ENCODE measurements around the gene SUMF2.
A peak's percentile ranks its signal among the peaks of the same experiment; 100 is the strongest.
"Not testable (repeated sequence)": the region's sequence is repeated elsewhere in the genome, so short reads cannot be mapped to it uniquely, and the experiment has no call there.

Gene SUMF2

DNA sequence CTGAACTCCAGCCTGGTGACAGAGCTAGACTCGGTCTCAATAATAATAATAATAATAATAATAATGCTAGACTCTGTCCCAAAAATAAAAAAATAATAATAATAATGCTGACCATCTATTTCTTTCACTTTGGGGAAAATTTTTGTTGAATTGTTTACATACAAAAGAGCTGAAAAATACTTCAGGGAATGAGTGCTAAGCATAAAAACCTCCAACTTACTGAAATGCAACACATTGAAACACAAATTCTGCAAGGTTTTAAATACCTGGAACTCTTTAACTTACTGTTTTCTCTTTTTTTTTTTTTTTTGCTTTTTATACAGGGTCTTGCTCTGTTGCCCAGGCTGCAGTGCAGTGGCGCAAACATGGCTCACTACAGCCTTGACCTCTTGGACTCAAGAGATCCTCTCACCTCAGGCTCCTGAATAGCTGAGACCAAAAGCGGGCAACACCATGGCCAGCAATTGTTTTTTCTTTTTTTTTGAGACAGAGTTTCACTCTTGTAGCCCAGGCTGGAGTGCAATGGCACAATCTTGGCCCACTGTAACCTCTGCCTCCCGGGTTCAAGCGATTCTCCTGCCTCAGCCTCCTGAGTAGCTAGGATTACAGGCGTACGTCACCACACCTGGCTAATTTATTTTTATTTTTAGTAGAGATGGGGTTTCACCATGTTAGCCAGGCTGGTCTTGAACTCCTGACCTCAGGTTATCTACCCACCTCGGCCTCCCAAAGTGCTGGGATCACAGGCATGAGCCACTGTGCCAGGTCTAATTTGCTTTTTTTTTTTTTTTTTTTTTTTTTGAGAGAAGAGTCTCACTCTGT, 34.3 kb downstream of the SUMF2 start:
- not testable (repeated sequence) for H3K79me1 ChIP-seq (ENCODE audit: low read length); H3K18ac ChIP-seq (ENCODE audit: low read length); H3K27ac ChIP-seq (ENCODE audit: low read depth, low read length); H3K9ac ChIP-seq (ENCODE audit: low read length); H2BK5ac ChIP-seq (ENCODE audit: low read length); H2BK15ac ChIP-seq (replicated peaks; ENCODE audit: low read depth); H3K36me3 ChIP-seq (ENCODE audit: control insufficient read depth, insufficient read depth, low read length); H3K79me2 ChIP-seq (ENCODE audit: control insufficient read depth, insufficient read depth, low read length); H3K4ac ChIP-seq (ENCODE audit: low read depth, low read length); H3K4me1 ChIP-seq (ENCODE audit: control insufficient read depth, low read depth, low read length); H3K27me3 ChIP-seq (ENCODE audit: insufficient read depth, low read length, poor library complexity); H3K56ac ChIP-seq (ENCODE audit: low read length); H4K8ac ChIP-seq (ENCODE audit: low read depth, low read length); H3K23ac ChIP-seq (ENCODE audit: low read length); H3K4me2 ChIP-seq (ENCODE audit: low read length); H4K5ac ChIP-seq (ENCODE audit: low read length); H2BK120ac ChIP-seq (ENCODE audit: low read depth, low read length); H3K4me3 ChIP-seq (ENCODE audit: low read length); DNase-seq; H2AK5ac ChIP-seq (ENCODE audit: low read length)
- WGBS (ENCODE audit: extremely low coverage, insufficient coverage, low lambda C conversion rate) = no CpG with 5 or more reads among the region's 8 CpGs

DNA sequence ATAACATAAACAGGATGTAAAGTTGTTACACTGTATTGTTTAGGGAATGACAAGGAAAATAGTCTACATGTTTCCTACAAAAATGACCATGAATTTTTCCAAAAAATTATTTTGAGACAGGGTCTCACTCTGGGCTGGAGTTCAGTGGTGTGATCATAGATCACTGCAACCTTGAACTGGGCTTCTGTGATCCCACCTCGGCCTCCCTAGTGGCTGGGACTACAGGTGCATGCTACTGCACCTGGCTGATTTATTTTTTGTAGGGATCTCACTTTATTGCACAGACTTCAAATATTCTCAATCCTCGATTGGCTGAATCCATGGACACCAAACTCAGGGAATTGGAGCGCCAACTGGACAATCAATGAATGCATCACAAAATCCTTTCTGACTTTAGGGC, 35.6 kb downstream of the SUMF2 start:
- Histone ChIP-seq H3K9ac (ENCODE audit: low read length) (no peak overlapping the region), H3K27me3 (ENCODE audit: insufficient read depth, low read length, poor library complexity) (no peaks in the 10 kb centered on the region), H3K4me1 (ENCODE audit: control insufficient read depth, low read depth, low read length) (no peaks in the 10 kb centered on the region), H2BK5ac (ENCODE audit: low read length) (no peak overlapping the region), H3K79me1 (ENCODE audit: low read length) (peaks cover 3% of the 10 kb centered on the region), H2BK15ac (replicated peaks; ENCODE audit: low read depth) (no peak overlapping the region), H4K8ac (ENCODE audit: low read depth, low read length) (no peak overlapping the region), H3K4me3 (ENCODE audit: low read length) (no peak overlapping the region), H3K18ac (ENCODE audit: low read length) (no peak overlapping the region), H3K79me2 (ENCODE audit: control insufficient read depth, insufficient read depth, low read length) (peaks cover under 1% of the 10 kb centered on the region), H2AK5ac (ENCODE audit: low read length) (no peak overlapping the region), H3K4ac (ENCODE audit: low read depth, low read length) (no peak overlapping the region), H3K36me3 (ENCODE audit: control insufficient read depth, insufficient read depth, low read length) (peaks cover 8% of the 10 kb centered on the region), H3K23ac (ENCODE audit: low read length) (no peak overlapping the region), H3K27ac (ENCODE audit: low read depth, low read length) (no peak overlapping the region), H4K5ac (ENCODE audit: low read length) (no peak overlapping the region), H3K56ac (ENCODE audit: low read length) (no peak overlapping the region), H3K4me2 (ENCODE audit: low read length) (no peak overlapping the region), H2BK120ac (ENCODE audit: low read depth, low read length) (no peak overlapping the region)
- no CpG with 5 or more reads among the region's 3 CpGs for WGBS (ENCODE audit: extremely low coverage, insufficient coverage, low lambda C conversion rate)
- DNase-seq = no peak

DNA sequence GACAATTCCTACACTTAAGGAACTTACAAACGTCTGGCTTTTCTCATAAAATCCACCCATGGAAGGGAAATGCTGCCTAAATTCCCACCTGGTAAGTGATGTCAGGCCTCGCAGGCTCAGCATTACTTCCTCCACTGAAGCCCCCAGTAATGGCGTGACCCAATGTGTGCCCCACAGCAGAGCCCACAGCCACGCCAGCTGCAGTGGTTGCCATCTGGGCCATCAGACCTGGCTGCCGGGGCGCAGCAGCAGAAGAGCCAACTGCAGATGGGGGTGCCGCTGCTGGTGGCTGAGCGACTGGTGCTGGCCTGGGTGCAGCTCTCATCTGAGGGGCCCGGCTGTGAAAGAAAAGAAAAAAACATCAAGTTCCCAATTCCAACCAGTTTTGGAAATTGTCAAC, 40.1 kb downstream of the SUMF2 start:
- not testable (repeated sequence) for H3K23ac ChIP-seq (ENCODE audit: low read length); DNase-seq; H4K8ac ChIP-seq (ENCODE audit: low read depth, low read length); H3K4me3 ChIP-seq (ENCODE audit: low read length); H3K36me3 ChIP-seq (ENCODE audit: control insufficient read depth, insufficient read depth, low read length); H2AK5ac ChIP-seq (ENCODE audit: low read length); H2BK5ac ChIP-seq (ENCODE audit: low read length); H2BK120ac ChIP-seq (ENCODE audit: low read depth, low read length); H3K79me1 ChIP-seq (ENCODE audit: low read length); H4K5ac ChIP-seq (ENCODE audit: low read length); H3K27ac ChIP-seq (ENCODE audit: low read depth, low read length); H3K9ac ChIP-seq (ENCODE audit: low read length); H3K4me2 ChIP-seq (ENCODE audit: low read length); H2BK15ac ChIP-seq (replicated peaks; ENCODE audit: low read depth); H3K4me1 ChIP-seq (ENCODE audit: control insufficient read depth, low read depth, low read length); H3K27me3 ChIP-seq (ENCODE audit: insufficient read depth, low read length, poor library complexity); H3K56ac ChIP-seq (ENCODE audit: low read length); H3K18ac ChIP-seq (ENCODE audit: low read length); H3K4ac ChIP-seq (ENCODE audit: low read depth, low read length)
- WGBS (ENCODE audit: extremely low coverage, insufficient coverage, low lambda C conversion rate) = no CpG with 5 or more reads among the region's 9 CpGs
- H3K79me2 ChIP-seq (ENCODE audit: control insufficient read depth, insufficient read depth, low read length) = peaks cover 14% of the 10 kb centered on the region

DNA sequence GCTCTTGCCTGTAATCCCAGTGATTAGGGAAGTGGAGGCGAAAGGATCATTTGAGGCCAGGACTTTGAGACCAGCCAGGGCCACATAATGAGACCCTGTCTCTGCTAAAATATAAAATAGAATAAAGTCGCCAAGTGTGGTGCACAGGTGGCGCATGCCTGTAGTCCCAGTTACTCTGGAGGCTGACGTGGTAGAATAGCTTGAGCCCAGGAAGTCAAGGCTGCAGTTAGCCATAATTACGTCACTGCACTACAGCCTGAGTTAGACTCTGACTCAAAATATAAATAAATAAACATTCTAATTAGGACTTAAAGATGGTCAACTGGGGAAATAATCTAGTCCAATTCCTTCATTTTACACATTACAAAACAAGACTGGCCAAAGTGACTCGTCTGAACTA, 41.4 kb downstream of the SUMF2 start:
- Histone ChIP-seq H3K36me3 (ENCODE audit: control insufficient read depth, insufficient read depth, low read length) (peaks cover 7% of the 10 kb centered on the region), H3K27me3 (ENCODE audit: insufficient read depth, low read length, poor library complexity) (no peaks in the 10 kb centered on the region), H3K4me2 (ENCODE audit: low read length) (peak overlapping the region; percentile 70), H2BK120ac (ENCODE audit: low read depth, low read length) (no peak overlapping the region), H2BK5ac (ENCODE audit: low read length) (no peak overlapping the region), H3K79me1 (ENCODE audit: low read length) (peaks cover 3% of the 10 kb centered on the region), H3K56ac (ENCODE audit: low read length) (peak overlapping the region; percentile 91), H3K27ac (ENCODE audit: low read depth, low read length) (no peak overlapping the region), H2AK5ac (ENCODE audit: low read length) (no peak overlapping the region), H3K4me3 (ENCODE audit: low read length) (peak overlapping the region; percentile 99), H3K23ac (ENCODE audit: low read length) (no peak overlapping the region), H4K5ac (ENCODE audit: low read length) (no peak overlapping the region), H4K8ac (ENCODE audit: low read depth, low read length) (no peak overlapping the region), H3K9ac (ENCODE audit: low read length) (peak overlapping the region; percentile 96), H3K4ac (ENCODE audit: low read depth, low read length) (no peak overlapping the region), H3K4me1 (ENCODE audit: control insufficient read depth, low read depth, low read length) (peaks cover 1% of the 10 kb centered on the region), H3K79me2 (ENCODE audit: control insufficient read depth, insufficient read depth, low read length) (peaks cover 14% of the 10 kb centered on the region), H2BK15ac (replicated peaks; ENCODE audit: low read depth) (no peak overlapping the region), H3K18ac (ENCODE audit: low read length) (no peak overlapping the region)
- WGBS (ENCODE audit: extremely low coverage, insufficient coverage, low lambda C conversion rate) = no CpG with 5 or more reads among the region's 6 CpGs
- DNase-seq = peak; percentile 31

DNA sequence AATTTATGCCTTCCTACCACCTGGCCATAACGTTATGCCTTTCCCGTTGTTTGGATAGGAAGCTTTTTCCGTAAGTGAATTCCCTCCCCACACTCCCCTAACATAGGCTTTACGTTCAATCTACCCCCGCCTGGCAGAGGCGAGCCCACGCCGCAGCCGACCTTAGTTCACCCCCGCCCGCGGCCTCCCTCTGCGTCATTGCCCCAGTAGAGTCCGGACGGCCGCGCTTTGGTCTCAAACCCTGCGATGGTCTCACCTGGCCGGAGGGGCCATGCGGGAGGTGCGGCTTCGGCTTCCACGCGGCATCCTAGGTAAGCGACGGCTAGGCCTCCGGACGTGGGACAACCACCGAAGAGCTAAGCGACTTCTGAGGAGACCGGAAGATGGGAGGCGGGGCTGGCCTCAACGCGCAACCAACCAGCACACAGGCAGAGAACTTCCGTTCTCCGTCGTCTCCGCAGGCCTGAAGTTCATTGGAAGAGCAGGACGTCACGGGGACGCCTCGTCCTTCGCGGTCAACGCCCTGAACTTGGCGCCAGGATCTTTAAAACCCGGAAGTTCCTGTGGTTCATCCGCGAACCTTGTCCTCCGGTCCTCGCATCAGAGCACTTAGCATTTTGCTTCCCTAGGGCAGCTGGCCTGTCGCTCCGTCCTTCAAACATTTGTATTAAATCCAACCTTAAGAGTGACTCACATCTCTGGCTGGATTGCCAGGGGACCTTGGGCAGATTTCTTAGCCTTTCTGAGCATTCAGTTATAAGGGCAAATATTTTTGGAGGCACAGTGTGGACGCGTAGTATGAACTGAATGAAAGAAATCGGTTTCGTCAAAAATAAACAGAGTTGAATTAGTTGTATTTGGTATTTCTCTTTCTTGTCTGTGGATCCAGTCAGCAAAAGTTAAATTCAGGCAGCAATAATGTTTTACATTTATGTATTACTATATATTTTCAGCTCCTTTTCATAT, 42.3 kb downstream of the SUMF2 start, which contains the start of gene CHCHD2:
TSS of gene CHCHD2 (minus strand) at position 369 of the 966 bp plus-strand sequence. CDS start at position 306, 63 bp downstream.
- H4K5ac ChIP-seq (ENCODE audit: low read length) = no peak within 1 kb of the TSS
- no peak within 1 kb of the TSS for H2BK120ac ChIP-seq (ENCODE audit: low read depth, low read length)
- H2AK5ac ChIP-seq (ENCODE audit: low read length) = no peak within 1 kb of the TSS
- peak within 1 kb of the TSS; percentile 96 for H3K9ac ChIP-seq (ENCODE audit: low read length)
- no CpG with 5 or more reads among the region's 57 CpGs for WGBS (ENCODE audit: extremely low coverage, insufficient coverage, low lambda C conversion rate)
- peak; percentile 99 for DNase-seq
- H3K79me1 ChIP-seq (ENCODE audit: low read length) = peaks cover 3% of the 10 kb centered on the region
- peaks cover 1% of the 10 kb centered on the region for H3K4me1 ChIP-seq (ENCODE audit: control insufficient read depth, low read depth, low read length)
- no peak within 1 kb of the TSS for H3K18ac ChIP-seq (ENCODE audit: low read length)
- H3K79me2 ChIP-seq (ENCODE audit: control insufficient read depth, insufficient read depth, low read length) = peaks cover 14% of the 10 kb centered on the region
- H3K23ac ChIP-seq (ENCODE audit: low read length) = no peak within 1 kb of the TSS
- H3K4me2 ChIP-seq (ENCODE audit: low read length) = peak within 1 kb of the TSS; percentile 70
- no peak within 1 kb of the TSS for H2BK15ac ChIP-seq (replicated peaks; ENCODE audit: low read depth)
- peaks cover 6% of the 10 kb centered on the region for H3K36me3 ChIP-seq (ENCODE audit: control insufficient read depth, insufficient read depth, low read length)
- no peaks in the 10 kb centered on the region for H3K27me3 ChIP-seq (ENCODE audit: insufficient read depth, low read length, poor library complexity)
- H3K4me3 ChIP-seq (ENCODE audit: low read length) = peak within 1 kb of the TSS; percentile 99
- H3K27ac ChIP-seq (ENCODE audit: low read depth, low read length) = no peak within 1 kb of the TSS
- H3K4ac ChIP-seq (ENCODE audit: low read depth, low read length) = no peak within 1 kb of the TSS
- no peak within 1 kb of the TSS for H4K8ac ChIP-seq (ENCODE audit: low read depth, low read length)
- no peak within 1 kb of the TSS for H2BK5ac ChIP-seq (ENCODE audit: low read length)
- H3K56ac ChIP-seq (ENCODE audit: low read length) = peak within 1 kb of the TSS; percentile 91
